ENCODE data around the gene ZNF185. TPM values are rescaled to one million over a fixed set of nuclear protein-coding genes. Genes with fewer than 3 reads are reported as not detected.

The ZNF185 gene
- total RNA-seq, 2 experiments from 2014 or later = 0.82 to 1.4 TPM

DNA sequence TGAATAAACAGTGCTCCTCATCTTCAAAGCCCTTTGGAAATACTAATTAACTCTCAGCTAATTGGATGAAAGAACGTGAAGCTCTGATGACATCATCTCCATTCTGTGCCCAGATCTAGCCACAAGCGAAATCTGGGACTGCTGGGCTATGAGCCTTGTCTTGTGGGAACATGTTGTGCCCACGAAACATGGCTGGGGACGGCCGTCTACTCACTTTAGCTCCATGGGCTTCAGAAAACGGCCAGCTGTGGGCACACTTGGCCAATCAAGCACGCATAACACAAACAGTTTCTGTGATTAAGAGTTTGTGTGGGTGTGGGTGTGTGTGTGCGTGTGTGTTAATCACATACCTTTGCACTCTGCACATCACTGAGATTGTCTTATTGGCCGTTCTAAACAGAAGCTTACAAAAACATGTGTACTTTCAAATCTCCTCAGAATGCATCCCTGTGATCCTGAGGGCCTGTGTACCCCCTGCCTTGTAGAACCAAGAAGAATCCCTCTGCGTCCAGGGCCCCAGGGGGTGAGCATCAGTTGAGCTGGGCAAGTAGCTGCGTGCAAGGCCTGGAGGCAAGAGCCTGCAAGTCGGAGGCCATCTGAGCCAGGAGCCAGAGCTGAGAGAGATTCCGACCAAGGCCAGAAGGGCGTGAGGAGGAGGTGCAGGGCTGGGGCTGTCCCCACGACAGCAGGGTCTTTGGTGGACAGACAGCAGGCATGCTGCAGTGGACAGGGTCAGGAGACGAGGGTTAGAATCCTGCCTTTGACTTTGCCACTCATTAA is 18.7 kb upstream of the ZNF185 start:
- POLR2A ChIA-PET = no interaction called here
- no peak for DNase-seq
- H3K27ac Mint-ChIP-seq = no peak overlapping the region
- CTCF ChIA-PET = no interaction called here
- H3K27me3 Mint-ChIP-seq = no peaks in the 10 kb centered on the region
- H3K4me3 Mint-ChIP-seq = no peak overlapping the region
- no peaks in the 10 kb centered on the region for H3K4me1 Mint-ChIP-seq (ENCODE audit: low read depth)
- no peaks in the 10 kb centered on the region for H3K36me3 Mint-ChIP-seq
- intact Hi-C loops (cut with micrococcal nuclease) = no loop called here
- H3K9me3 Mint-ChIP-seq = no peaks in the 10 kb centered on the region

DNA sequence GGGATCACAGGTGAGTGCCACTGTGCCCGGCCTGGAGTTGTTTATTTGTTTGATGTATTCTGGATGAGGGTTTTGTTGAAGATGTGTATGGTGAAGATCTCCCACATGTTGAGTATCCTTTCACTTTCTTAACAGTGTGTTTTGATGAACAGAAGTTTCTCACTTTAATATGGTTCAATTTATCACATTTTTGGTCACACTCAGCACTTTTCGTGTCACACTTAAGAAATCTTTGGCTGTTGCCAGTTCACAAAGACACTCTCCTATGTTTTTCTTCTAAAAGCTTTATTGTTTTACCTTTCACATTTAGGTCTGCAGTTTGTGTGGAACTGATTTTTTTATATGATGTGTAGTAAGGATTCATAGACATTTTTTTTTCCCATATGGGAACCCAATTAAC is 16.6 kb upstream of the ZNF185 start:
- ChIA-PET POLR2A (no interaction called here), CTCF (no interaction called here)
- H3K27me3 Mint-ChIP-seq = no peaks in the 10 kb centered on the region
- H3K4me3 Mint-ChIP-seq = no peak overlapping the region
- no peak overlapping the region for H3K27ac Mint-ChIP-seq
- H3K9me3 Mint-ChIP-seq = no peaks in the 10 kb centered on the region
- intact Hi-C loops (cut with micrococcal nuclease) = no loop called here
- no peaks in the 10 kb centered on the region for H3K36me3 Mint-ChIP-seq
- no peak for DNase-seq
- no peaks in the 10 kb centered on the region for H3K4me1 Mint-ChIP-seq (ENCODE audit: low read depth)

GRCh38 chrX:152884171-152884570 is 13.7 kb upstream of the ZNF185 start:
- Mint-ChIP-seq H3K36me3 (no peaks in the 10 kb centered on the region), H3K27me3 (peaks cover 5% of the 10 kb centered on the region), H3K4me1 (ENCODE audit: low read depth) (no peaks in the 10 kb centered on the region), H3K4me3 (no peak overlapping the region), H3K27ac (no peak overlapping the region), H3K9me3 (no peaks in the 10 kb centered on the region)
- intact Hi-C loops (cut with micrococcal nuclease) = no loop called here
- POLR2A ChIA-PET = no interaction called here
- CTCF ChIA-PET = no interaction called here
- no peak for DNase-seq

DNA sequence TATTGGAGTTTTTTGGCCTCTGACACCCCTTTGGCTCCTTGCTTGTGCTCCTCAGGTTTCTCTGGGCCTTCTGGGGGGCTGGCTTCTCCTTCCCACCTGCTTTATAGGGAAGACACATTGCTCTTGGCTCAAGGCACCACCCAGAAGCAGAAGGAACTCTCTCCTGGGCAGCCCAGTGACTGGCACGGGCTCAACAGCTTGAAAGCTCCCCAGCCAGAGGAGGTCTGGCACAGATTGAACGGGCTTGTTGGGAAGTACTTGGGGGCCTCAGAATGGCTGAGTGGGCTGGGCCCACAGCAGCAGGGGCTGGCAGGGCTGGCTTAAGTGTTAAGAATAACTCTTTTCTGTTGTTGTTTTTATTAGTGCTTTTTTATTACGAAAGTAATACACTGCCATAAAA is 11.2 kb upstream of the ZNF185 start:
- intact Hi-C loops (cut with micrococcal nuclease) = no loop called here
- Mint-ChIP-seq H3K9me3 (no peaks in the 10 kb centered on the region), H3K27me3 (peaks cover 18% of the 10 kb centered on the region), H3K4me1 (ENCODE audit: low read depth) (no peaks in the 10 kb centered on the region), H3K4me3 (no peak overlapping the region), H3K27ac (no peak overlapping the region), H3K36me3 (no peaks in the 10 kb centered on the region)
- DNase-seq = no peak
- ChIA-PET POLR2A (no interaction called here), CTCF (no interaction called here)

DNA sequence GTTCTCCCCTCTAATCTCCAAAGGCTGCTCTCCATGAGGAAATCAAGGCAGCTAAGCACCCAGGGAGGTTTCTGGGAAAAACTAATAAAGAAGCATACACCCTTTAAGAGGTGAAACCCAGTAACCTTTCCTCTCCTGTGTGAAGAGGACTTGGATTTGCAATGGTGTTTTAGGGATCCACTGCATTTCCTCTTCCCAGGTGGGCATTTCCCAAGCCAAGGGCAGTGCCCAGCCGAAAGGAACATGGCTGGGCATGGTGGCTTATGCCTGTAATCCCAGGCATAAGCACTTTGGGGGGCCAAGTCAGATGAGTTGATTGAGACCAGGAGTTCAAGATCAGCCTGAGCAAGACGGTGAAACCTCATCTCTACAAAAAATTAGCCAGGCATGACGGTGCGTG is 5.4 kb upstream of the ZNF185 start:
- intact Hi-C loops (cut with micrococcal nuclease) = no loop called here
- CTCF ChIA-PET = no interaction called here
- H3K36me3 Mint-ChIP-seq = no peaks in the 10 kb centered on the region

DNA sequence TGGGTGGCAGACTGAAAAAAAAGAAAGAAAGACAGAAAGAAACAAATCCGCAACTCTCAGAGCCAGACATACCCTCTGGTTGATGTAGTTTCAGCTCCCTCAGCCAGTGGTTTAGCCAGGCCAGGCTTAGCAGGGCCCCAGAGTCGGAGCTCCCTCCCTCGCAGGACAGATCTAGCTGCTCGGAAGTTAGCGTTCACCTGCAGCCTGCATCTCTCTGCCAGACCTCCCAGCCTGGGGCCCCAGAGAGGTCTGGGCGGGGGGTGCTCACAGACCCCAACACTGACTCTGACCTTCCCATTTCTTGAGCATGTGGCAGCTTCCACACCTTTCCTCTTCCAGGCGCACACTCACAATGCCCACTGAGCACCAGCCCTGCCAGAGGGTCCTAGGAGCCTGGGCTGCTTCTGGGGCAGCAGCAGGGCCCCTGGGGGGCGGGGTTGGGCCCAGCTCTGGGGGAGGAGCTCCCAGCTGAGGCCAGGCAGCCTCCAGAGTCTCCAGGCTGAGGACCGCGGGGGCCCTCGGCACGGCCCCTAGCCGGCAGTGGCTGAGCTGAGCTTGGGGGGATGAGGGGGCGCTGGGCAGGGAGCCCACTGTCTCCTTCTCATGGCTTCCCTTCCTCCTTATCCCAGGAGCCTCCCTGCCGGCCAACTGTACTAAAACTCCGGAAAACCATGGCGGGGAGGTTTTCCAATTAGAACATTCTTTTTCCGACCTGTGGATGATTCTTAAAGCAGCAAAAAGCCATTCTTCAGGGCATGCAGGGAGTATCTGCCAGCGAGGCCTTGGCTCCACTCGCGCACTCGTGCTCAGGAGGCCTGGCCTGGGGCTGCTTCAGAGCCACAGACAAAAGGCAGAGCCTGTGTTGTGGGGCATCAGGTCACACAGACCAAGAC is 4.6 kb upstream of the ZNF185 start:
- Mint-ChIP-seq H3K27ac (no peak overlapping the region), H3K9me3 (no peaks in the 10 kb centered on the region)
- POLR2A ChIA-PET = no interaction called here

More for the DNA sequence above, 5.4 kb upstream of the ZNF185 start:
- H3K9me3 Mint-ChIP-seq = no peaks in the 10 kb centered on the region
- H3K27ac Mint-ChIP-seq = no peak overlapping the region
- no peak for DNase-seq
- POLR2A ChIA-PET = no interaction called here
- H3K4me3 Mint-ChIP-seq = no peak overlapping the region
- no peaks in the 10 kb centered on the region for H3K4me1 Mint-ChIP-seq (ENCODE audit: low read depth)
- H3K27me3 Mint-ChIP-seq = peaks cover 24% of the 10 kb centered on the region

GRCh38 chrX:152893980-152894610 is 3.8 kb upstream of the ZNF185 start:
- ChIA-PET CTCF (no interaction called here), POLR2A (no interaction called here)
- H3K4me3 Mint-ChIP-seq = no peak overlapping the region
- H3K27ac Mint-ChIP-seq = no peak overlapping the region
- DNase-seq = no peak
- no peaks in the 10 kb centered on the region for H3K36me3 Mint-ChIP-seq
- H3K27me3 Mint-ChIP-seq = peaks cover 23% of the 10 kb centered on the region
- intact Hi-C loops (cut with micrococcal nuclease) = no loop called here
- H3K9me3 Mint-ChIP-seq = no peaks in the 10 kb centered on the region
- H3K4me1 Mint-ChIP-seq (ENCODE audit: low read depth) = no peaks in the 10 kb centered on the region

More for the DNA sequence above, 4.6 kb upstream of the ZNF185 start:
- Mint-ChIP-seq H3K36me3 (no peaks in the 10 kb centered on the region), H3K4me3 (no peak overlapping the region), H3K4me1 (ENCODE audit: low read depth) (no peaks in the 10 kb centered on the region), H3K27me3 (peaks cover 22% of the 10 kb centered on the region)
- CTCF ChIA-PET = no interaction called here
- DNase-seq = no peak
- intact Hi-C loops (cut with micrococcal nuclease) = no loop called here

GRCh38 chrX:152895121-152895520 is 2.7 kb upstream of the ZNF185 start:
- DNase-seq = no peak
- Mint-ChIP-seq H3K27me3 (peaks cover 19% of the 10 kb centered on the region), H3K9me3 (no peaks in the 10 kb centered on the region), H3K27ac (no peak overlapping the region), H3K36me3 (no peaks in the 10 kb centered on the region), H3K4me1 (ENCODE audit: low read depth) (no peaks in the 10 kb centered on the region), H3K4me3 (no peak overlapping the region)
- CTCF ChIA-PET = no interaction called here
- intact Hi-C loops (cut with micrococcal nuclease) = no loop called here
- POLR2A ChIA-PET = no interaction called here

DNA sequence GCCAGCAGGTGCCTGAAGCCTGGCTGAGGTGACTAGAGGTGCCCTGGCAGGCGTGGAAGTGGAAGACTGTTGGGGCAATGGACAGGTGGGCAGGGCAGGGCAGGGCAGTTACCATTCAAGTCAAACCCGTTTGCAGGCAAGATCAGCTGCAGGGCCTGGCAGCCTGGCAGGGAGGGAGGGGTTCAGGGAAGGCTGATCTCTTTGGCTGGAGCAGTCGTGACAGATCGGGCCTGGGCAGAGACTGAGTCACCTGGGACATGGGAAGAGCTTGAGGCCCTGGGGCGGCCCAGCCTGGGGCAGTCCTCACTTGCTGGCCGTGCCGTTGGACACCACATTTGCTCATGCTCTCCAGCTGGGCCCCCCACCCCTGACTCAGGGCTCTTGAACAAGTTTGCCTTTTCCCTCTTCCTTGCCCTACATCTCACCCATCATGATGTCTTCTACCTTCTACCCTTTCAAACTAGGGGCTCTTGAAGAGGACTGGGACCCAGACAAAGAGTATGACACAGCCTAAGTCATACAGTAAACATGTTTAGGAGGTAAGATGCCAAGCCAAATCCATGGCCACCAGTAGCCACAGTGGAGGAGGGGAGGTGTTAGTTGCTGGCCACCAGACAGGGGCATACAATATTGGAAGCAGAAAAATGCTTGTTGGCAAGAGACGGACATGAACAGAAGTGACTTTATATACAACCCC is 2.0 kb upstream of the ZNF185 start:
- no peak for DNase-seq
- ChIA-PET POLR2A (no interaction called here), CTCF (no interaction called here)
- H3K27me3 Mint-ChIP-seq = peaks cover 19% of the 10 kb centered on the region
- H3K36me3 Mint-ChIP-seq = no peaks in the 10 kb centered on the region
- no peaks in the 10 kb centered on the region for H3K4me1 Mint-ChIP-seq (ENCODE audit: low read depth)
- no peaks in the 10 kb centered on the region for H3K9me3 Mint-ChIP-seq
- intact Hi-C loops (cut with micrococcal nuclease) = no loop called here
- no peak overlapping the region for H3K27ac Mint-ChIP-seq
- no peak overlapping the region for H3K4me3 Mint-ChIP-seq

GRCh38 chrX:152896450-152896849 is 1.4 kb upstream of the ZNF185 start:
- ChIA-PET POLR2A (no interaction called here), CTCF (no interaction called here)
- no peak for DNase-seq
- Mint-ChIP-seq H3K4me3 (no peak overlapping the region), H3K9me3 (no peaks in the 10 kb centered on the region), H3K36me3 (no peaks in the 10 kb centered on the region), H3K27me3 (peaks cover 14% of the 10 kb centered on the region), H3K4me1 (ENCODE audit: low read depth) (no peaks in the 10 kb centered on the region), H3K27ac (no peak overlapping the region)
- intact Hi-C loops (cut with micrococcal nuclease) = no loop called here

DNA sequence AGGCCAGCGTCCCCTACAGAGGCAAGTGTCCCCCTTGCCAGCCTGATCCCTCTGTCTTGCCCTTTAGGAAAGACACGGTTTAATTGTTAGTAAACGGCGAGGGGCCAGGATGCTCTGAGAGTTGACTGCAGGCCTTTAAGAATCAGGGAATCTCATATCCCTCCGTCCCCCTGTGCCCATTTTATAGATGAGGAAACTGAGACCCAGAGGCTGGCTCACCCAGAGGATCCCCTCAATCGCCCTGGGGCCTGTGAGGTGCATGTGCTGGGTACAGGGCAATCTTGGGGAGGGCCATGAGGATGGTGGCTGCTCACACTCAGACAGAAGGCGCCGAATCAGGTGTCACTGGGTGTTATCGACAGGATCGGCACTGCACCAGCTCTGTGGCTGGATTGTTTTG is 575 bp downstream of the ZNF185 start:
- Mint-ChIP-seq H3K4me3 (no peak overlapping the region), H3K27ac (no peak overlapping the region), H3K9me3 (no peaks in the 10 kb centered on the region), H3K4me1 (ENCODE audit: low read depth) (no peaks in the 10 kb centered on the region), H3K36me3 (no peaks in the 10 kb centered on the region), H3K27me3 (peaks cover 13% of the 10 kb centered on the region)
- ChIA-PET POLR2A (no interaction called here), CTCF (no interaction called here)
- no peak for DNase-seq
- intact Hi-C loops (cut with micrococcal nuclease) = no loop called here

DNA sequence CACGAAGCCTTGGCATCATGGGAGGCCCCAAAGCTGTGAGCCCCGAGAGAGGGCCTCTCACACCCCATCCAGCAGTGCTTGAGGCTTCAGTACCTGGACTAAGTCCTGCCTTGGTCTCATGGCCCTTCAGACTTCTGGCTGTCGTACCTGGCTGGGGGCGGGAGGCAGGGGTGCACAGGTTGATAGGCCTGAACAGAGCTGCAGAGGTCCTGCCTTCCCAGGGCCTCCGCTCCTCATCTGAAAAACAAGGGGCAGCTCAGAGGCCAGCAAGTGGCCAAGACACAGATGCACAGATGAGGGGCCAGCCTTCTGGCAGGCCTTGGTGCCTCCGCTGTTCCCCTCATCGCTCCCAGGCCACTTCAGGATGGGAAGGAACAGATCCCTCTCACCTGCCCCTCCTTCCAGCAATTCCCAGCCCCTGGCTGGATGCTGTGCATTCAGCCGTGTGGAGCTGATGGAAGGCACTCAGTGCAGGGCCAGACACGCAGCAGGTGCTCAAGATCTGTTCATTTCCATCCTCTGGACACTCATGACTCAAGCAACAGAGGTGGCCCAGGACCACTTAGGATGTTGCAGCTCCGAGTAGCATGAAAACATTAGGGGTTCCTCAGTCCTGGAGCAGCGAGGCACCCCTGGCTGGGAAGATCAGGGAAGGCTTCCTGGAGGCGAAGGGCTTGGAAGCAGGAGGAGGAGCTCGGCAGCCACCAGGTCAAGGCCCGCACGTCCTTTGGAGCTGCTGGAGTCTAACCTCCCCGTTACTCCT is 1.4 kb downstream of the ZNF185 start:
- no peaks in the 10 kb centered on the region for H3K36me3 Mint-ChIP-seq
- intact Hi-C loops (cut with micrococcal nuclease) = no loop called here
- peaks cover 13% of the 10 kb centered on the region for H3K27me3 Mint-ChIP-seq
- no peaks in the 10 kb centered on the region for H3K4me1 Mint-ChIP-seq (ENCODE audit: low read depth)
- POLR2A ChIA-PET = no interaction called here
- CTCF ChIA-PET = no interaction called here
- DNase-seq = no peak
- no peak overlapping the region for H3K4me3 Mint-ChIP-seq
- H3K27ac Mint-ChIP-seq = no peak overlapping the region
- no peaks in the 10 kb centered on the region for H3K9me3 Mint-ChIP-seq
